ENCODE results near the gene FABP6. TPM values are rescaled to one million over a fixed set of nuclear protein-coding genes. Genes with fewer than 3 reads are reported as not detected.

The FABP6 gene
- total RNA-seq, 1 donor from 2014 or later, result 7.7 TPM

DNA sequence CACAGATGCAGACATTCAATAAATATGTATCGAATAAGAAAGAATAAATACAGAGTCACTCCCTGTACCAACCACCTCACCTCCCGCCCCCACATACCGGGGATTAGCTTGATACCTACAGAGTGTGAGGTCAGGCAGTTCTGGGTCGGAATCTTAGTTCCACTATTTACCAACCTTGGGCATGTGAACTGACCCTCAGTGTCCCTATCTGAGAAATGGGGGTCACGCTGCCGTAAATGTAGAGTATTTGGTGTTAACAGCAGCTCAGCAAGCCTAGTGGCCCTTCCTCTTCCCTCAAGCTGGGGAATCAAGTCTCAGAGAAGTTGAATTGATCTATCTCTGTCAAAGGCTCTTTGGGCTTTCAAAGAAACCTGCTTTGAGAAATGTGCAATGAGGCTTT, 57.6 kb downstream of the FABP6 start:
- H3K27ac Mint-ChIP-seq (ENCODE audit: unreplicated experiment), result peak overlapping the region; percentile 92
- H3K9me3 Mint-ChIP-seq (ENCODE audit: unreplicated experiment), result peaks cover 21% of the 10 kb centered on the region
- TF ChIP-seq, protein P1, sequence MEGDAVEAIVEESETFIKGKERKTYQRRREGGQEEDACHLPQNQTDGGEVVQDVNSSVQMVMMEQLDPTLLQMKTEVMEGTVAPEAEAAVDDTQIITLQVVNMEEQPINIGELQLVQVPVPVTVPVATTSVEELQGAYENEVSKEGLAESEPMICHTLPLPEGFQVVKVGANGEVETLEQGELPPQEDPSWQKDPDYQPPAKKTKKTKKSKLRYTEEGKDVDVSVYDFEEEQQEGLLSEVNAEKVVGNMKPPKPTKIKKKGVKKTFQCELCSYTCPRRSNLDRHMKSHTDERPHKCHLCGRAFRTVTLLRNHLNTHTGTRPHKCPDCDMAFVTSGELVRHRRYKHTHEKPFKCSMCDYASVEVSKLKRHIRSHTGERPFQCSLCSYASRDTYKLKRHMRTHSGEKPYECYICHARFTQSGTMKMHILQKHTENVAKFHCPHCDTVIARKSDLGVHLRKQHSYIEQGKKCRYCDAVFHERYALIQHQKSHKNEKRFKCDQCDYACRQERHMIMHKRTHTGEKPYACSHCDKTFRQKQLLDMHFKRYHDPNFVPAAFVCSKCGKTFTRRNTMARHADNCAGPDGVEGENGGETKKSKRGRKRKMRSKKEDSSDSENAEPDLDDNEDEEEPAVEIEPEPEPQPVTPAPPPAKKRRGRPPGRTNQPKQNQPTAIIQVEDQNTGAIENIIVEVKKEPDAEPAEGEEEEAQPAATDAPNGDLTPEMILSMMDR (IDR thresholded peaks at IDR 0.05; ENCODE audit: partially characterized antibody, unreplicated experiment), result no peak
- H3K4me3 Mint-ChIP-seq (ENCODE audit: unreplicated experiment), result peak overlapping the region; percentile 71
- H3K27me3 Mint-ChIP-seq (ENCODE audit: unreplicated experiment), result peaks cover 16% of the 10 kb centered on the region
- H3K4me1 Mint-ChIP-seq (ENCODE audit: low read depth, unreplicated experiment), result peaks cover 56% of the 10 kb centered on the region
- H3K36me3 Mint-ChIP-seq (ENCODE audit: unreplicated experiment), result no peaks in the 10 kb centered on the region
- DNase-seq, result no peak

DNA sequence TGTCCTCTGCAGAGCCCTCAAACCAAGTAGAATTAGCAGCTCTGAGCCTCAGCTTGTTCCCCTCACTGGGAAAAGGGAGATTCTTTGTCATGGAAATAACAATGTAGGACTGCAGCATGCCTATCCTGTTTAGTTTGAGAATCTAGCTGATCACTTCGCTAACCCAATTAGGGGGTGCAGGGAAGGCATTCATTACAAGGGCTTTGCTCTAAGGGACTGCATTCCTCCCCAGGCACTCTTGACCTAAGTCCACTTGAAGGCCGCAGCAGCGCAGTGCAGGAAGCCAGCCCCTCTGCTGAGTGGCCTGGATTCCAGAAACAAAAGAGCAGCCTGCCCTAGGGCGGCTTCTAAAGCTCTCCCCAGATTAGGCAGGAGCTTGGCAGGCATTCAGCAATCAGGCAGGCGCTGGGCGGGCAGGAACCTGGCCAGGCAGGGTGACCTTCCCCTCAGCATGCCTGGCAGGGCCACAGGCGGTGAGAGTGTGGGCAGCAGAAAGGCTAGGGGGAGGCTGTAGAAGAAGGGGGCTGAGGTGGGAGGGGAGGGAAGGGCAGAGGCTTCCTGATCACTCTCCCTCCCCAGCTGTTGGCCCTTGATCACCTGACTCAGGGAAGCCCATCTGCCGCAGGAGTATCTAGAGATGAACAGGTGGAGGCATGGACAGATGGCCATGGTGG, 58.2 kb downstream of the FABP6 start:
- TF ChIP-seq, protein P1 (IDR thresholded peaks at IDR 0.05; ENCODE audit: partially characterized antibody, unreplicated experiment), result no peak
- Mint-ChIP-seq H3K4me1 (ENCODE audit: low read depth, unreplicated experiment) (peaks cover 53% of the 10 kb centered on the region), H3K27me3 (ENCODE audit: unreplicated experiment) (peaks cover 16% of the 10 kb centered on the region), H3K9me3 (ENCODE audit: unreplicated experiment) (peaks cover 23% of the 10 kb centered on the region), H3K27ac (ENCODE audit: unreplicated experiment) (peak overlapping the region; percentile 92), H3K36me3 (ENCODE audit: unreplicated experiment) (no peaks in the 10 kb centered on the region), H3K4me3 (ENCODE audit: unreplicated experiment) (peak overlapping the region; percentile 71)
- DNase-seq, result peak; percentile 78

Other genes with a start within 250 kb of the FABP6 start
- gene TTC1, start 220.4 kb upstream of the FABP6 start, total RNA-seq (ENCODE audit: unreplicated experiment), result 41.0 TPM
- gene PWWP2A, start 110.1 kb upstream of the FABP6 start, total RNA-seq (ENCODE audit: unreplicated experiment), result 75.7 TPM
- gene CCNJL, start 83.1 kb downstream of the FABP6 start, total RNA-seq (ENCODE audit: unreplicated experiment), result 123 TPM
- 1.0 TPM for gene C1QTNF2, start 141.1 kb downstream of the FABP6 start, total RNA-seq (ENCODE audit: unreplicated experiment)
- 5.1 TPM for gene FAM200C, start 170.5 kb downstream of the FABP6 start, total RNA-seq (ENCODE audit: unreplicated experiment)
- 44.7 TPM for gene SLU7, start 189.6 kb downstream of the FABP6 start, total RNA-seq (ENCODE audit: unreplicated experiment)
- 25.3 TPM for gene PTTG1, start 192.3 kb downstream of the FABP6 start, total RNA-seq (ENCODE audit: unreplicated experiment)